WTC11 (cell line): ENCODE results near the gene EYA2. TPM values are rescaled to one million over a fixed set of nuclear protein-coding genes. Genes with fewer than 3 reads are reported as not detected.

Experiments used
- ATAC-seq: fragments of 200-7000 bp; cut with Tn5 transposase; 2 replicates; pipeline ENCODE4 v1.10.0; 2021; ENCODE audit warnings: mild to moderate bottlenecking, moderate library complexity
- CTCF ChIA-PET: fragments of 300-600 bp; sonication (Branson Sonifier 250); formaldehyde crosslinking; loops from one replicate; lab custom pipeline; 2021; ENCODE audit warnings: antibody characterized with exemption; lab: Charles Lee
- POLR2A ChIA-PET: fragments of 350-600 bp; sonication (Branson Sonifier 250); formaldehyde crosslinking; loops from one replicate; lab custom pipeline; 2021; ENCODE audit warnings: antibody characterized with exemption; lab: Charles Lee
- DNase-seq: peaks from one replicate; pipeline ENCODE4 v3.0.0; 2021; ENCODE audit warnings: low spot score
- H3K27ac Mint-ChIP-seq: 2 replicates; pipeline ENCODE4 v1.8.0; 2021; ENCODE audit warnings: mixed read lengths
- H3K27me3 Mint-ChIP-seq: 2 replicates; pipeline ENCODE4 v1.8.0; 2021; ENCODE audit warnings: low read depth, mild to moderate bottlenecking, moderate library complexity, mixed read lengths
- H3K36me3 Mint-ChIP-seq: 2 replicates; pipeline ENCODE4 v1.8.0; 2021; ENCODE audit warnings: mixed read lengths
- H3K4me1 Mint-ChIP-seq: 2 replicates; pipeline ENCODE4 v1.8.0; 2022; ENCODE audit warnings: mixed read lengths
- H3K4me3 Mint-ChIP-seq: 2 replicates; pipeline ENCODE4 v1.8.0; 2021; ENCODE audit warnings: mild to moderate bottlenecking, moderate library complexity, mixed read lengths
- H3K9me3 Mint-ChIP-seq: 2 replicates; pipeline ENCODE4 v1.8.0; 2021; ENCODE audit warnings: mixed read lengths
- CREB1 ChIP-seq: sonication (generic); formaldehyde crosslinking; IDR thresholded peaks from 2 replicates; pipeline ENCODE4 v1.8.0; 2023; ENCODE audit warnings: mild to moderate bottlenecking, missing genetic modification reagents
- E2F5 ChIP-seq: sonication (generic); formaldehyde crosslinking; IDR thresholded peaks from 2 replicates; pipeline ENCODE4 v1.8.1; 2022; ENCODE audit warnings: mild to moderate bottlenecking, moderate library complexity, missing genetic modification reagents
- GABPB1 ChIP-seq: sonication (generic); formaldehyde crosslinking; IDR thresholded peaks from 2 replicates; pipeline ENCODE4 v1.8.1; 2023; ENCODE audit warnings: mild to moderate bottlenecking, missing genetic modification reagents
- GTF2I ChIP-seq: fragments of 250-450 bp; sonication (Bioruptor Pico); conservative IDR thresholded peaks from 2 replicates; pipeline ENCODE4 v1.4.0; 2021; ENCODE audit warnings: mild to moderate bottlenecking
- JAZF1 ChIP-seq: fragments of 250-450 bp; sonication (Bioruptor Pico); IDR thresholded peaks from 2 replicates; pipeline ENCODE4 v1.9.0; 2021; ENCODE audit warnings: moderate library complexity, mild to moderate bottlenecking, inconsistent platforms
- MXD4 ChIP-seq: fragments of 250-450 bp; sonication (Bioruptor Pico); IDR thresholded peaks from 2 replicates; pipeline ENCODE4 v1.8.0; 2021; ENCODE audit warnings: mild to moderate bottlenecking, moderate library complexity, borderline replicate concordance
- NR1H2 ChIP-seq: sonication (generic); formaldehyde crosslinking; IDR thresholded peaks from 2 replicates; pipeline ENCODE4 v1.9.0; 2021; ENCODE audit warnings: mild to moderate bottlenecking, moderate library complexity, missing genetic modification reagents
- NR2C2 ChIP-seq: sonication (generic); formaldehyde crosslinking; IDR thresholded peaks from 2 replicates; pipeline ENCODE4 v1.8.0; 2022; ENCODE audit warnings: mild to moderate bottlenecking, missing genetic modification reagents
- SOX15 ChIP-seq: fragments of 250-450 bp; sonication (Bioruptor Pico); IDR thresholded peaks from 2 replicates; pipeline ENCODE4 v1.9.0; 2021; ENCODE audit warnings: mild to moderate bottlenecking
- SP1 ChIP-seq: sonication (generic); formaldehyde crosslinking; conservative IDR thresholded peaks from 2 replicates; pipeline ENCODE4 v1.8.1; 2022; ENCODE audit warnings: missing genetic modification reagents
- TCF7 ChIP-seq: sonication (generic); formaldehyde crosslinking; IDR thresholded peaks from 2 replicates; pipeline ENCODE4 v1.8.0; 2022; ENCODE audit warnings: mild to moderate bottlenecking, low read depth, missing genetic modification reagents, moderate library complexity
- TEAD4 ChIP-seq: sonication (generic); formaldehyde crosslinking; IDR thresholded peaks from 2 replicates; pipeline ENCODE4 v1.8.0; 2022; ENCODE audit warnings: mild to moderate bottlenecking, missing genetic modification reagents
- ZBTB43 ChIP-seq: sonication (generic); formaldehyde crosslinking; IDR thresholded peaks from 2 replicates; pipeline ENCODE4 v1.8.1; 2023; ENCODE audit warnings: mild to moderate bottlenecking, missing genetic modification reagents
- ZNF671 ChIP-seq: fragments of 250-450 bp; sonication (Bioruptor Pico); IDR thresholded peaks from 2 replicates; pipeline ENCODE4 v1.8.0; 2021; ENCODE audit warnings: mild to moderate bottlenecking
- total RNA-seq: library from RNA; stranded (reverse); gene quantifications from 3 replicates; pipeline ENCODE4 v1.2.3, GENCODE V29; 2021
- TF ChIP-seq, protein P1 (sequence below): fragments of 250-450 bp; sonication (Bioruptor Pico); IDR thresholded peaks from 2 replicates; pipeline ENCODE4 v1.9.0; 2021; ENCODE audit warnings: moderate library complexity, mild to moderate bottlenecking, inconsistent platforms, borderline replicate concordance
- TF ChIP-seq, protein P2 (sequence below): sonication (generic); formaldehyde crosslinking; IDR thresholded peaks from 2 replicates; pipeline ENCODE4 v1.8.0; 2022; ENCODE audit warnings: mild to moderate bottlenecking, missing genetic modification reagents

EYA2 gene
- total RNA-seq, 1 experiment from 2014 or later, result 1.5 TPM

GRCh38 chr20:47139934-47140535, 245.4 kb downstream of the EYA2 start:
- no peaks in the 10 kb centered on the region; the same call in 1 of the 2 replicates for H3K27me3 Mint-ChIP-seq
- DNase-seq, result no peak
- H3K4me1 Mint-ChIP-seq, result 0 out of 2 replicates have a peak, but pooled peaks cover 2% of the 10 kb centered on the region
- no peak overlapping the region for H3K27ac Mint-ChIP-seq
- H3K9me3 Mint-ChIP-seq, result peaks cover 17% of the 10 kb centered on the region
- H3K36me3 Mint-ChIP-seq, result peaks cover 11% of the 10 kb centered on the region
- no peak for TF ChIP-seq JAZF1 (CRISPR knock-in tag)
- TF ChIP-seq SP1 (CRISPR knock-in tag), result no peak
- TF ChIP-seq, protein P1, sequence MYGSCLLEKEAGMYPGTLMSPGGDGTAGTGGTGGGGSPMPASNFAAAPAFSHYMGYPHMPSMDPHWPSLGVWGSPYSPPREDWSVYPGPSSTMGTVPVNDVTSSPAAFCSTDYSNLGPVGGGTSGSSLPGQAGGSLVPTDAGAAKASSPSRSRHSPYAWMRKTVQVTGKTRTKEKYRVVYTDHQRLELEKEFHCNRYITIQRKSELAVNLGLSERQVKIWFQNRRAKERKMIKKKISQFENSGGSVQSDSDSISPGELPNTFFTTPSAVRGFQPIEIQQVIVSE (CRISPR knock-in tag), result no peak
- no peak for TF ChIP-seq SOX15 (CRISPR knock-in tag)
- no peak for TF ChIP-seq NR2C2 (CRISPR knock-in tag)
- TF ChIP-seq GABPB1 (CRISPR knock-in tag), result no peak
- TF ChIP-seq, protein P2, sequence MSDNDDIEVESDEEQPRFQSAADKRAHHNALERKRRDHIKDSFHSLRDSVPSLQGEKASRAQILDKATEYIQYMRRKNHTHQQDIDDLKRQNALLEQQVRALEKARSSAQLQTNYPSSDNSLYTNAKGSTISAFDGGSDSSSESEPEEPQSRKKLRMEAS (CRISPR knock-in tag), result no peak
- no peak for TF ChIP-seq ZNF671 (CRISPR knock-in tag)
- TF ChIP-seq CREB1 (CRISPR knock-in tag), result no peak
- TF ChIP-seq, all 79 proteins: peak for 0
- POLR2A ChIA-PET, result no interaction called here
- CTCF ChIA-PET, result no interaction called here
- no peak overlapping the region for H3K4me3 Mint-ChIP-seq
- no peak for ATAC-seq

DNA sequence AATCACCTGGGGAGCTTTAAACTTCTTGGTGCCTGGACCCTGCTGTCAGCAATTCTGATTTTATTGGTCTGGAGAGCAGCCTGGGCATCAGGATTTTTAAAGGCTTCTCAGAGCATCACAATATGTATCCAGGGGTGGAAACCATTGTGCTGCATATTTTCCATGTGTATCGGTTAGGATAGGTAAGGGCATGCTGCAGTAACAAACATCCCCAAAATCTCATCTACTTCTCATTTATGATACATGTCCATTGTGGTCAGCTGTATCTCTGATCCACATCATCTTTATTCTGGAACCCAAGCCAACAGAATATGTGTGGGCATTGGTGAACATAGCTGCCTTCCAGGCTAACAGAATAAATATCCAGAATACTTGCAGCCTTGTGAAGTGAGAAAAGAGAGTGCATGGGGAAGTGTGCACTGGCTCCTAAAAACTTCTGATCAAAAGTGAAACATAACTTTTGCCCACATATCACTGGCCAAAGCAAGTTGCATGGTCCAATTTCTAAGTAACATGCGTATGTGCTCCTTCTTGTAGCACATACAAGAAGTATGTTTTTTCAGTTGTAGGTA, 246.8 kb downstream of the EYA2 start:
- DNase-seq, result no peak
- no peak overlapping the region for H3K27ac Mint-ChIP-seq
- no peak overlapping the region for H3K4me3 Mint-ChIP-seq
- H3K4me1 Mint-ChIP-seq, result 0 out of 2 replicates have a peak, but pooled peaks cover 2% of the 10 kb centered on the region
- H3K9me3 Mint-ChIP-seq, result peaks cover 17% of the 10 kb centered on the region
- peaks cover 11% of the 10 kb centered on the region for H3K36me3 Mint-ChIP-seq
- POLR2A ChIA-PET, result interaction anchor here (0.5 kb wide), 1 partner anchor 248 kb away, joined by 6 read pairs; no protein-coding TSS in a partner anchor
- CTCF ChIA-PET, result no interaction called here
- TF ChIP-seq JAZF1 (CRISPR knock-in tag), result no peak
- no peak for TF ChIP-seq NR2C2 (CRISPR knock-in tag)
- TF ChIP-seq E2F5 (CRISPR knock-in tag), result no peak
- no peaks in the 10 kb centered on the region; the same call in 1 of the 2 replicates for H3K27me3 Mint-ChIP-seq
- no peak for ATAC-seq

DNA sequence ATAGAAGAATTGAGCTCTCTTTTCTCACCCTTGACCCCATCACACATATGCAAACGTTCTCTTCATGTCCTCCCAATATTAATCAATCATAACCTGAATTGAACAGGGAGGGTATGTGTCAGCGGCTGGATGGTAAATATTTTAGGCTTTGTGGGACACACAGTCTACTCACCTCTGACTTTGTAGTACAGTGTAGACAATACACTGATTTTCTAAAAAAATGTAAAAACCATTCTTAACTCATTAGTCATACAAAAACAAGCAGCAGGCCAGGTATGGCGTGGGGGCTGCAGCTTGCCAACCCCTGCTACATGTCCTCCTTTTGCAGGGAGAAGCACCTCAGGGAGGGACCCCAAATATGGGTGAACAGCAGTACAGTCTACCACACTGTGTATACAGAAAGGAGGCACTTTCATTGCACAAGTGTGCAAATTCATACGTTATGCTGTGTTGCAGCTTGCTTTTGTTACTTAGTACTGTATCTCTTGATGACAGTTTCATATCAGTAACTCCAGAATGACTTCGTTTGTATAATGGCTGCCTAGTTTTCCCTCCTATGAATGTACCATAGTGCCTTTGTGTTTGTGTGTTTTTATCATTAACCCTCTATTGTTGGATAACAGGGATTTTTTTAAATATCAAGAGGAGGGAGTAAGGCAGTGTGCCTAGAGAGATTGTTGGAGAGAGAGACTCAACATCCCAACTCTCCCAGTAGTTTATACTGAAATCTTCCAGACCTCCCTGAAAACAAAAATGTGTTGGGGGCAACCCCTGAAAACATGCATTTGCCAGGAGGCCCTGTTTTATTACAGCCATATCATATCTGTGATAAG, 247.5 kb downstream of the EYA2 start:
- peaks cover 11% of the 10 kb centered on the region for H3K36me3 Mint-ChIP-seq
- H3K27me3 Mint-ChIP-seq, result no peaks in the 10 kb centered on the region; the same call in 1 of the 2 replicates
- peaks cover 17% of the 10 kb centered on the region for H3K9me3 Mint-ChIP-seq
- no peak overlapping the region for H3K4me3 Mint-ChIP-seq
- H3K27ac Mint-ChIP-seq, result no peak overlapping the region
- ATAC-seq (no peak), DNase-seq (no peak)
- ChIA-PET CTCF (no interaction called here), POLR2A (interaction anchor here (0.5 kb wide), 1 partner anchor 249 kb away, joined by 6 read pairs; no protein-coding TSS in a partner anchor)
- H3K4me1 Mint-ChIP-seq, result 0 out of 2 replicates have a peak, but pooled peaks cover 2% of the 10 kb centered on the region
- TF ChIP-seq TCF7 (CRISPR knock-in tag), result no peak
- no peak for TF ChIP-seq MXD4 (CRISPR knock-in tag)
- TF ChIP-seq GTF2I (CRISPR knock-in tag), result no peak
- no peak for TF ChIP-seq TEAD4 (CRISPR knock-in tag)
- no peak for TF ChIP-seq NR1H2
- TF ChIP-seq ZBTB43 (CRISPR knock-in tag), result no peak
